HCT116 (cell line): ENCODE results near the gene MRPL33.

Source experiments
- ATF3 ChIP-seq: IDR thresholded peaks from 2 replicates; pipeline ENCODE4 v1.6.1; 2012
- CEBPB ChIP-seq: IDR thresholded peaks from 2 replicates; pipeline ENCODE4 v1.6.1; 2012; ENCODE audit warnings: low read depth
- CTCF ChIP-seq, 3 experiments: fragments of 200-600 bp in 1 of 3; sonication (generic) in 1 of 3; IDR thresholded peaks in 2 of 3; conservative IDR thresholded peaks in 1 of 3; 2 replicates each; pipeline ENCODE4 v1.5.1; 2012 to 2017; ENCODE audit warnings: low read depth in 2 of 3, low read length in 2 of 3, antibody characterized with exemption in 1 of 3, borderline replicate concordance in 1 of 3, control low read depth in 1 of 3, mild to moderate bottlenecking in 1 of 3, mixed read lengths in 1 of 3, mixed run types in 1 of 3, moderate library complexity in 1 of 3; ENCODE audit not compliant: insufficient read depth in 1 of 3
- EZH2 ChIP-seq: fragments of 200-600 bp; sonication (generic); IDR thresholded peaks from 2 replicates; pipeline ENCODE4 v1.6.1; 2017; ENCODE audit warnings: antibody characterized with exemption, mixed run types
- EZH2phosphoT487 ChIP-seq: fragments of 200-600 bp; IDR thresholded peaks from 2 replicates; pipeline ENCODE4 v1.6.1; 2018; ENCODE audit warnings: antibody characterized with exemption, borderline replicate concordance
- JUND ChIP-seq: IDR thresholded peaks from 2 replicates; pipeline ENCODE4 v1.6.1; 2012
- POLR2A ChIP-seq: IDR thresholded peaks from 2 replicates; pipeline ENCODE4 v1.7.0; 2011; ENCODE audit warnings: borderline replicate concordance; ENCODE audit not compliant: insufficient read depth, insufficient read length; ENCODE audit errors: extremely low read depth
- POLR2AphosphoS5 ChIP-seq: IDR thresholded peaks from 2 replicates; pipeline ENCODE4 v1.6.1; 2011; ENCODE audit warnings: mild to moderate bottlenecking, low read depth, low read length, moderate library complexity
- REST ChIP-seq: IDR thresholded peaks from 2 replicates; pipeline ENCODE4 v1.6.1; 2012; ENCODE audit warnings: low read depth
- SIN3A ChIP-seq: IDR thresholded peaks from 2 replicates; pipeline ENCODE4 v1.6.1; 2012; ENCODE audit warnings: low read depth
- ZNF274 ChIP-seq: fragments of 200-500 bp; sonication (Bioruptor generic); IDR thresholded peaks from 2 replicates; pipeline ENCODE4 v1.6.1; 2014; ENCODE audit warnings: mild to moderate bottlenecking, low read depth, low read length, inconsistent platforms
- TF ChIP-seq, protein P1 (sequence below): IDR thresholded peaks from 2 replicates; pipeline ENCODE4 v1.6.1; 2012

GRCh38 chr2:27724191-27724590 lies 47.3 kb upstream of the MRPL33 start:
- TF ChIP-seq ZNF274 (no peak), JUND (no peak), EZH2phosphoT487 (no peak), POLR2A (no peak), CTCF (IDR thresholded peaks at IDR 0.05 in 2 of 3, conservative IDR thresholded peaks at IDR 0.05 in 1 of 3; ENCODE audit: borderline replicate concordance in 1 of 3, insufficient read depth in 1 of 3, low read depth in 2 of 3, low read length in 2 of 3) (no peak), REST (no peak), POLR2AphosphoS5 (no peak), SIN3A (no peak), EZH2 (no peak), ATF3 (no peak), CEBPB (no peak)
- TF ChIP-seq, protein P1, sequence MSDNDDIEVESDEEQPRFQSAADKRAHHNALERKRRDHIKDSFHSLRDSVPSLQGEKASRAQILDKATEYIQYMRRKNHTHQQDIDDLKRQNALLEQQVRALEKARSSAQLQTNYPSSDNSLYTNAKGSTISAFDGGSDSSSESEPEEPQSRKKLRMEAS, result no peak
